HS-5 (cell line): Measurements from ENCODE around the gene MPI.
A peak's percentile ranks its signal among the peaks of the same experiment; 100 is the strongest.
"Not testable (repeated sequence)": the region's sequence is repeated elsewhere in the genome, so short reads cannot be mapped to it uniquely, and the experiment has no call there.

Experiments used
- DNase-seq: peaks from one replicate; pipeline ENCODE4 v3.0.0-alpha.2; 2012; ENCODE audit warnings: low read depth

Gene MPI

DNA sequence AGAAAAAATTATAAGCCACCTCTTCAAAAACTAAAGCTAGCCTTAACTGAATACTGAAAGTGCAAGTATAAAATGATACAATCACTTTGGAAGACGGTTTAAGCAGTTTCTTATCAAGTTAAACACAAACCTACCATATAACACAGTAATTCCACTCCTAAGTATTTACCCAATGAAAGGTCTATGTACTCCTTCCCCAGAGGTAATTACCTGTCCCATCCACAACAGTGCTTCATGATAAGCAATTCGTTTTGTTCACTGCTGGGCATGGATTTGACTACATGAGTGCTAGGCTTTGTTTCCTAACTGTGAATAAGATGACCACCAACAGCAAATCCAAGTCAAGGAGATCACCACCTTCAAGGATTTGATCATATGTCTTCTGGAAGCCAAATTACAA lies 43.7 kb downstream of the MPI start:
- no peak for DNase-seq

DNA sequence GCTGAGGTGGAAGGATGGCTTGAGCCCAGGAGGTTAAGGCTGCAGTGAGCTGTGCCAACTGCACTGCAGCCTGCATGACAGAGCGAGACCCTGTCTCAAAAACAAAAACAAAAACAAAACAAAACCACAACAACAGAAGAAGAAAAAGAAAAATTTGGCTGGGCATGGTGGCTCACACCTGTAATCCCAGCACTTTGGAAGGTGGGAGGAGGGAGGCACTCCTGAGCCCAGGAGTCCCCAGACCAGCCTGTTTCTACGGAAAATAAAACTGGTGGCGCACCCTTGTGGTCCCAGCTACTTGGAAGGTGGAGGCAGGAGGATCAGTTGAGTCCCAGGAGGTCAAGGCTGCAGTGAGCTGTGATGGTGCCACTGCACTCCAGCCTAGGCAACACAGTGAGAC lies 45.4 kb downstream of the MPI start:
- DNase-seq, result not testable (repeated sequence)

DNA sequence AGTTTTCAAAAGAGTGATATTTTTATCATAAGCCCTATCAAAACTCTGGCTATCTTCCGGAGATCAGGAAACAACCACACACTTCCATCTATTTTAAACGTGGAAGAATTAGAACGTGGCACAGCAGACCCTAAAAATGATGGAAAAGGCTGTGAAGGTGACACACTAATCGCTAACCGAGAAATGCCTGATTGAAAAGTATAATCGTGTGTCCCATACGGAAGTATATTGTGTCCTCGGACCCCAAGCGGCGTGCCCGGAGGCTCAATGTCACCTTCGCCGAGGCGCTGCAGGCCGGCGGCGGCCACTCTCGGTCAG lies 47.4 kb downstream of the MPI start:
- no peak for DNase-seq

DNA sequence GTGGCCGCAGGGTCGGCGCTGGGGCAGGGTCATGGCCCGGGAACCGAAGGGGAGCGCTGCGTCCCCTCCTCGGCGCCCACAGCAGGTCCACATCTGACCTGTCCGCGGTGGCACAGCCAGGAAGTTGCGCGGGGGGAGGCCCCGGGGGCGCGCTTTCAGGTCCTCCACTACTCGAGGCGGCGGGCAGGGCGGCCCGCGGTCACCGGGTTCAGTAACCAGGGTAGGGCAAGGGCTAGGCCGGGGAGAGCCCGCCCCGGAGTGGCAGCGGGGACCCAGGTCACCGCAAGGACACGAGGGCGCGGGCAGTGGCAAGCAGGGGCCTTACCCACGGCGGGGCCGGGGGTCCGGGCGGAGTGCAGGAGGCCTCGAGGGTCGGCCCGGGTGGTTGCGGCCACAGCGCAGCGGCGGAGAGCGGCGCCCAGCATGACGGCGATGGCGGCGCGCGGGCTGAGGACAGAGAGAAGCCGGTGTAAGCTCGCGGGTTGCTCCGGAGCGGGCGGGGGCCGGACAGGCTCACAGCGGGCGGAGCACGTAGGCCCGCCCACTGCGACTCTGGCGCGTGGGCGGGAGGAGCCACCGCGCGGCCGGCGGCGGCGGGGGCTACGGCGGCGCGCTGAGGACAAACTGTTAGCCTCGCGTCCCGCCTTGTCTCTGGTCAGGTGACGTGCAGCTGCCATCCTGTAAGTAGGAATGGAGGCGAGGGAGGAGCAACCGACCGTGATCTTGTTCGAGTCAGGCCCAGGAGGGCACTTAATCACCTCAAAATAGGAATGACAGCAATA lies 47.9 kb downstream of the MPI start, which contains the start of gene COX5A:
Gene COX5A, minus strand, starts transcription at position 484 of the 782 bp plus-strand sequence. Its CDS starts 59 bp downstream, at position 425.
- peak; percentile 76 for DNase-seq

DNA sequence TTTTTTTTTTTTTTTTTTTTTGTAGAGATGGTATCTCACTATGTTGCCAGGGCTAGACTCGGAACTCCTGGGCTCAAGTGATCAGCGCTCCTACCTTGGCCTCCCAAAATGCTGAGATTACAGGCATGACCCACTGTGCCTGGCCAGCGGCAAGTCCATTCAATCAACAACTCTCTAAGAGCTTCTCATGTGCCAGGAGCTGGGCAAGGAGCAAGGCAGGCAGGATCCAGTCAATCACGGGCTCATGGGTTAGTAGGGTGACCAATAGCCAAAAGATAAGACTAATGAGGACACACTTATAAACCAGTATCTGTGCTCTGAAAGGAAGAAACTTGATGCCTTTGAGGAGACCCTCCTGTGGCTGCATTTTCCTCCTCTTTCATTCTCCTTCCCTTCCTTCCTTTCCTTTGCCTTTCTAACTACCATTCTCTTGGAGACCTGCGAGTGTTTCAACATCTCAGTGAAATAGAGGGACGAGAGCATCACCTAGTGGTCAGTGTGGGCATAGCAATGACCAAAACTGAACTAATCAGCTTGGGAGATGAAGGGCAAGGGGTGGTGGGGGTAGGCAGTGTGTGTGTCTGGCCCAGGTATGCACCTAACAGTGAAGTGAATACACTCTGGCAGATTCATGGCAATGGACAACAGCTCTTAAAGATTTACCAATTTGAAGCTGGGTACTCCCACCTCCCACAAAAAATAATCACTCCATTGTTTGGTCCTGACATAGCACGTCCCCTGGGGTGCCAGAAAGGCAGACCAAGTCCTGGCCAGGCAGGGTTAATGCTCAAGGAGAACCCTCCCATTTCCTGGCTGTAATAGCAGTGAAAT lies 60.5 kb downstream of the MPI start:
- peak; percentile 48 for DNase-seq

DNA sequence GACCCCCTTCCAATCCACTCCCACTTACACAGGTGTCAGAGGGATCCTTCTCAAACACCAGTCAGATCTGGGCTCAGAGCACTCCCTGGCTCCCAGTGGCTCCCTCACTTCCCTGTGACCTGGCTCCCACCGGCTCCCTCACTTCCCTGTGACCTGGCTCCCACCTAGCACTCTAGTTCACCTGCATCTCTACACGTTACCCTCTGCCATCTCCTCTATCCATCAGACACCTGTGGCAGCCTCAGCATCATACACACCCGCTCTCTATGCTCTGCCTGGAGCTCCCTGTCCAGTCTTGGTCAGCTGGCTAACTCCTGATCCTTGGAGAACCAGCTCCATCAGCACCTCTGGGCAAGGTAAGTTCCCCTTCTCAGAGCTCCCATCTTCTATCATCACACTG lies 61.2 kb downstream of the MPI start:
- DNase-seq, result no peak
